NCI-H526 (cell line): ENCODE results near the gene OPRM1.
"Not testable (repeated sequence)": the region's sequence is repeated elsewhere in the genome, so short reads cannot be mapped to it uniquely, and the experiment has no call there.

Source experiments
- DNase-seq, 2 experiments: peaks; one replicate each; lab custom pipeline; 2025; lab: John Stamatoyannopoulos, UW

The OPRM1 gene

GRCh38 chr6:154039231-154039842 lies at the start of gene OPRM1:
TSS of gene OPRM1 (plus strand) at chr6:154039240. CDS start at chr6:154039545, 305 bp downstream.
- peak in 1 of 2 experiments; percentile 32 for DNase-seq

- DNase-seq: no peak
Measured at GRCh38 chr6:153989989-153990388, 49.1 kb upstream of the OPRM1 start.

- no peak for DNase-seq
Measured at GRCh38 chr6:153994004-153994403, 45.0 kb upstream of the OPRM1 start.

- DNase-seq: no peak
Measured at GRCh38 chr6:153994811-153995210, 44.2 kb upstream of the OPRM1 start.

- DNase-seq: no peak
Measured at GRCh38 chr6:153997221-153997620, 41.8 kb upstream of the OPRM1 start.

GRCh38 chr6:154001494-154002285 lies 37.4 kb upstream of the OPRM1 start:
- DNase-seq: no peak

GRCh38 chr6:154002894-154003293 lies 36.1 kb upstream of the OPRM1 start:
- DNase-seq: no peak

GRCh38 chr6:154010371-154010770 lies 28.7 kb upstream of the OPRM1 start:
- no peak for DNase-seq

- DNase-seq: no peak
Measured at GRCh38 chr6:154012852-154013251, 26.2 kb upstream of the OPRM1 start.

- DNase-seq: no peak
Measured at GRCh38 chr6:154017786-154018185, 21.3 kb upstream of the OPRM1 start.

GRCh38 chr6:154030646-154031045 lies 8.4 kb upstream of the OPRM1 start:
- peak in 1 of 2 experiments; percentile 37 for DNase-seq

GRCh38 chr6:154041001-154041400 lies 2.0 kb downstream of the OPRM1 start:
- DNase-seq: no peak

GRCh38 chr6:154053141-154053540 lies 14.1 kb downstream of the OPRM1 start:
- no peak for DNase-seq

- DNase-seq: no peak
Measured at GRCh38 chr6:154056536-154056935, 17.5 kb downstream of the OPRM1 start.

GRCh38 chr6:154057098-154057497 lies 18.1 kb downstream of the OPRM1 start:
- DNase-seq: no peak

GRCh38 chr6:154058963-154059680 lies 20.1 kb downstream of the OPRM1 start:
- peak; percentile 9 to 51 for DNase-seq

GRCh38 chr6:154060076-154060475 lies 21.0 kb downstream of the OPRM1 start:
- DNase-seq: no peak

- no peak for DNase-seq
Measured at GRCh38 chr6:154070041-154070440, 31.0 kb downstream of the OPRM1 start.

- DNase-seq: no peak
Measured at GRCh38 chr6:154070657-154071056, 31.6 kb downstream of the OPRM1 start.

- DNase-seq: no peak
Measured at GRCh38 chr6:154071236-154071635, 32.2 kb downstream of the OPRM1 start.

- no peak for DNase-seq
Measured at GRCh38 chr6:154071711-154072110, 32.7 kb downstream of the OPRM1 start.

- DNase-seq: not testable (repeated sequence)
Measured at GRCh38 chr6:154078596-154078995, 39.6 kb downstream of the OPRM1 start.
